22Rv1 (cell line): Measurements from ENCODE around the gene CTDP1.

Source experiments
- H3K27ac ChIP-seq: fragments of 450-650 bp; 2 replicates; pipeline ENCODE4 v1.5.1; 2017
- ZFX ChIP-seq: fragments of 450-650 bp; IDR thresholded peaks from 2 replicates; pipeline ENCODE4 v1.6.1; 2017; ENCODE audit warnings: antibody characterized with exemption, borderline replicate concordance
- TF ChIP-seq, protein P1 (sequence below): fragments of 450-650 bp; IDR thresholded peaks from 2 replicates; pipeline ENCODE4 v1.5.1; 2017; ENCODE audit warnings: mild to moderate bottlenecking

CTDP1 gene

GRCh38 chr18:79799619-79800370 lies 120.2 kb downstream of the CTDP1 start:
- H3K27ac ChIP-seq, result no peak overlapping the region
- no peak for TF ChIP-seq ZFX
- TF ChIP-seq, protein P1, sequence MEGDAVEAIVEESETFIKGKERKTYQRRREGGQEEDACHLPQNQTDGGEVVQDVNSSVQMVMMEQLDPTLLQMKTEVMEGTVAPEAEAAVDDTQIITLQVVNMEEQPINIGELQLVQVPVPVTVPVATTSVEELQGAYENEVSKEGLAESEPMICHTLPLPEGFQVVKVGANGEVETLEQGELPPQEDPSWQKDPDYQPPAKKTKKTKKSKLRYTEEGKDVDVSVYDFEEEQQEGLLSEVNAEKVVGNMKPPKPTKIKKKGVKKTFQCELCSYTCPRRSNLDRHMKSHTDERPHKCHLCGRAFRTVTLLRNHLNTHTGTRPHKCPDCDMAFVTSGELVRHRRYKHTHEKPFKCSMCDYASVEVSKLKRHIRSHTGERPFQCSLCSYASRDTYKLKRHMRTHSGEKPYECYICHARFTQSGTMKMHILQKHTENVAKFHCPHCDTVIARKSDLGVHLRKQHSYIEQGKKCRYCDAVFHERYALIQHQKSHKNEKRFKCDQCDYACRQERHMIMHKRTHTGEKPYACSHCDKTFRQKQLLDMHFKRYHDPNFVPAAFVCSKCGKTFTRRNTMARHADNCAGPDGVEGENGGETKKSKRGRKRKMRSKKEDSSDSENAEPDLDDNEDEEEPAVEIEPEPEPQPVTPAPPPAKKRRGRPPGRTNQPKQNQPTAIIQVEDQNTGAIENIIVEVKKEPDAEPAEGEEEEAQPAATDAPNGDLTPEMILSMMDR, result no peak

DNA sequence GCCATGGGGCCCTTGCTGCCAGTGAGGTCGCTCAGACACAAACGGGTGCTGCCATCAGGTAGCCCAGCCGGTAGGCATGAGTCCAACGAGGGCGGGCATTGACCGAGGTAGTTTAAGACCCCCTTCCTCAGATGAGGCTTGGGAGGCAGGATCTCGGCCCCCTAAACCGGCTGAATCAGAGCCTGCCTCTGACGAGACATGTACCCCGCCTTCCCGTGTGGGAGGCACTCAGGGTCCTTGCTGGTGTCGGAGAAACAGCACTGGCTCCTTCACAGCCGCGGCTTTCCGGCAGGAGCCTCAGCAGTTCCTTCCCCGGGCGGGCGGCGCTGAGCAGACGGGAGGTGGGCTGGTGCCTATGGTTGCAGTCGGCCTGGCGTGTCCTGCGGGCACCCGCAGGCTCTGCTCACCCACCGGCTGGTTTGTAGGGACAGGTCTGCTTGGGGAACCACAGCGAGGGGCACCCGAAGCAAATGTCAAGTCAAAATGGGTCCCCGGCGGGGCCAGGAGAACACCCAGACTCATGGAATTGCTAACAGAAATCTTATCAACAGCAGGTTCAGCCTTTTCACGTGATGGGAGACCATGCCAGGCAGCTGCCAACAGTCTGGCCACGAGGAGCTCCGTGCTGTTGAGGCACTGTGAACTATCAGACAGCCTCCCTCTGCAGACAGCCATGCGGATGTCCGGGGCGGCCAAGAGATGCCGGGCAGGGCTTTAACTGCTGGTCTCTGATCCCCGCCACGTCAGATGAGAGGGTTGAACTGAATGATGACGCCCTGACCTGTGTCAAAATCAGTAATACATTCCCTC lies 121.0 kb downstream of the CTDP1 start:
- TF ChIP-seq, protein P1, result no peak
- TF ChIP-seq ZFX, result no peak
- no peak overlapping the region for H3K27ac ChIP-seq

- H3K27ac ChIP-seq, result no peak overlapping the region
- TF ChIP-seq ZFX, result no peak
Observed at GRCh38 chr18:79801217-79801616, 121.6 kb downstream of the CTDP1 start.

DNA sequence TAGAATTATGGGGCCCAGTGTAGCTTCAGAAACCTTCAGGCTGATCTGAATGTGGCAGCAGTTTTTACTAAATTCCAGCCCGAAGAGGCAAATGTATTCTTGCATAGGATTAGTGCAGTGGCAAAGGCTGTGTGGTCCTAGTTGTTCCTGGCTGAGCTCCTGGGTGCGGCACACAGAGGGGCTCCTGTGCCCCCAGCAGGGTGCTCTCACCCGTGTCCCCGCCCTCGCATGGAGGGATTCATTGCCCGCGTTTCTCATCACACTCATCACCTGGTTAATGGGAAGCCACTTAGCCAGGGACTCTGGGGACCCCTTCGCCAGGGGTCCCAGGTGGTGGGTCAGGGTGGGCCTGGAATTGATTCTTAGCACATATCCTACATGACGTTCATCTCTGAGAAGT lies 122.0 kb downstream of the CTDP1 start:
- no peak for TF ChIP-seq ZFX
- TF ChIP-seq, protein P1, result no peak
- H3K27ac ChIP-seq, result no peak overlapping the region

GRCh38 chr18:79802298-79802697 lies 122.7 kb downstream of the CTDP1 start:
- TF ChIP-seq, protein P1, result no peak
- TF ChIP-seq ZFX, result no peak

GRCh38 chr18:79803611-79804051 lies 124.0 kb downstream of the CTDP1 start:
- no peak overlapping the region for H3K27ac ChIP-seq
- no peak for TF ChIP-seq ZFX
- TF ChIP-seq, protein P1, result no peak

More at GRCh38 chr18:79802298-79802697, 122.7 kb downstream of the CTDP1 start:
- H3K27ac ChIP-seq, result no peak overlapping the region
